GM19395 (cell line): ENCODE results near the gene NIPAL1.
"Not testable (repeated sequence)": the region's sequence is repeated elsewhere in the genome, so short reads cannot be mapped to it uniquely, and the experiment has no call there.

Experiments
- ATAC-seq: cut with Tn5 transposase; IDR thresholded peaks from one replicate; pipeline ENCODE4 v1.9.1; 2021; ENCODE audit warnings: mild to moderate bottlenecking, moderate library complexity; ENCODE audit not compliant: unreplicated experiment

NIPAL1 gene

GRCh38 chr4:48016141-48017107 is at the start of gene NIPAL1, which contains the start of gene CNGA1:
Gene NIPAL1 (plus strand): TSS chr4:48016772. CDS start chr4:48016840, 68 bp downstream.
Gene CNGA1 (minus strand): TSS chr4:48016681. CDS start chr4:47952689, 63,992 bp downstream.
- ATAC-seq: peak; percentile 86

GRCh38 chr4:47968847-47969246 is 47.7 kb upstream of the NIPAL1 start:
- ATAC-seq: no peak

GRCh38 chr4:47972181-47972580 is 44.4 kb upstream of the NIPAL1 start:
- ATAC-seq: peak; percentile 93

- ATAC-seq: no peak
These were observed 43.9 kb upstream of the NIPAL1 start for GRCh38 chr4:47972721-47973120.

GRCh38 chr4:47974566-47974965 is 42.0 kb upstream of the NIPAL1 start:
- ATAC-seq: no peak

- ATAC-seq: no peak
These were observed 26.4 kb upstream of the NIPAL1 start for GRCh38 chr4:47990145-47990544.

- ATAC-seq: not testable (repeated sequence)
These were observed 24.1 kb upstream of the NIPAL1 start for GRCh38 chr4:47992475-47992874.

GRCh38 chr4:47996021-47996420 is 20.6 kb upstream of the NIPAL1 start:
- ATAC-seq: no peak

GRCh38 chr4:48002267-48002666 is 14.3 kb upstream of the NIPAL1 start:
- no peak for ATAC-seq

- not testable (repeated sequence) for ATAC-seq
These were observed 13.0 kb upstream of the NIPAL1 start for GRCh38 chr4:48003568-48003967.

GRCh38 chr4:48005781-48006180 is 10.8 kb upstream of the NIPAL1 start:
- no peak for ATAC-seq

GRCh38 chr4:48008021-48008596 is 8.5 kb upstream of the NIPAL1 start:
- no peak for ATAC-seq

GRCh38 chr4:48010906-48011305 is 5.7 kb upstream of the NIPAL1 start:
- ATAC-seq: not testable (repeated sequence)

- no peak for ATAC-seq
These were observed 4.8 kb upstream of the NIPAL1 start for GRCh38 chr4:48011722-48012121.

GRCh38 chr4:48012824-48013223 is 3.7 kb upstream of the NIPAL1 start:
- no peak for ATAC-seq

GRCh38 chr4:48015216-48015615 is 1.4 kb upstream of the NIPAL1 start:
- ATAC-seq: no peak

GRCh38 chr4:48015678-48016077 is 894 bp upstream of the NIPAL1 start:
- no peak for ATAC-seq

GRCh38 chr4:48017108-48017571 is 568 bp downstream of the NIPAL1 start:
- ATAC-seq: peak; percentile 4

GRCh38 chr4:48018112-48018511 is 1.5 kb downstream of the NIPAL1 start:
- no peak for ATAC-seq

GRCh38 chr4:48021100-48021499 is 4.5 kb downstream of the NIPAL1 start:
- ATAC-seq: no peak

GRCh38 chr4:48022192-48022799 is 5.7 kb downstream of the NIPAL1 start:
- ATAC-seq: no peak
